HG02852 (cell line): ENCODE data around the gene ZBTB8A.
"Not testable (repeated sequence)": the region's sequence is repeated elsewhere in the genome, so short reads cannot be mapped to it uniquely, and the experiment has no call there.

ENCODE experiments used
- ATAC-seq: cut with Tn5 transposase; IDR thresholded peaks from one replicate; pipeline ENCODE4 v1.9.1; 2021; ENCODE audit warnings: mild to moderate bottlenecking, moderate library complexity; ENCODE audit not compliant: unreplicated experiment

ZBTB8A gene

GRCh38 chr1:32538887-32539583, at the start of gene ZBTB8A:
Gene ZBTB8A, plus strand, starts transcription at chr1:32539427. Its CDS starts 53,505 bp downstream, at chr1:32592932.
- no peak for ATAC-seq

- ATAC-seq = no peak
Observed at GRCh38 chr1:32489774-32490454, 49.3 kb upstream of the ZBTB8A start.

- ATAC-seq = no peak
Observed at GRCh38 chr1:32491386-32491785, 47.8 kb upstream of the ZBTB8A start.

GRCh38 chr1:32494196-32494595, 45.0 kb upstream of the ZBTB8A start:
- ATAC-seq = no peak

GRCh38 chr1:32494711-32495337, 44.4 kb upstream of the ZBTB8A start:
- ATAC-seq = no peak

GRCh38 chr1:32496127-32496526, 43.1 kb upstream of the ZBTB8A start:
- ATAC-seq = no peak

GRCh38 chr1:32498751-32499150, 40.5 kb upstream of the ZBTB8A start:
- no peak for ATAC-seq

GRCh38 chr1:32500387-32501209, 38.6 kb upstream of the ZBTB8A start:
- ATAC-seq = no peak

GRCh38 chr1:32501865-32502264, 37.4 kb upstream of the ZBTB8A start:
- ATAC-seq = no peak

- ATAC-seq = no peak
Observed at GRCh38 chr1:32503153-32503552, 36.1 kb upstream of the ZBTB8A start.

- ATAC-seq = no peak
Observed at GRCh38 chr1:32507021-32507420, 32.2 kb upstream of the ZBTB8A start.

GRCh38 chr1:32508761-32509160, 30.5 kb upstream of the ZBTB8A start:
- no peak for ATAC-seq

- no peak for ATAC-seq
Observed at GRCh38 chr1:32509939-32510338, 29.3 kb upstream of the ZBTB8A start.

- no peak for ATAC-seq
Observed at GRCh38 chr1:32516402-32516801, 22.8 kb upstream of the ZBTB8A start.

- ATAC-seq = no peak
Observed at GRCh38 chr1:32518976-32519375, 20.3 kb upstream of the ZBTB8A start.

GRCh38 chr1:32521165-32521564, 18.1 kb upstream of the ZBTB8A start:
- ATAC-seq = no peak

- no peak for ATAC-seq
Observed at GRCh38 chr1:32525053-32525452, 14.2 kb upstream of the ZBTB8A start.

- ATAC-seq = no peak
Observed at GRCh38 chr1:32525661-32526444, 13.4 kb upstream of the ZBTB8A start.

GRCh38 chr1:32528550-32528949, 10.7 kb upstream of the ZBTB8A start:
- not testable (repeated sequence) for ATAC-seq

GRCh38 chr1:32533792-32534327, 5.4 kb upstream of the ZBTB8A start:
- no peak for ATAC-seq
